Heart left ventricle (tissue), 13 donors: ENCODE measurements around the gene HMGCR.
"Not testable (repeated sequence)": the region's sequence is repeated elsewhere in the genome, so short reads cannot be mapped to it uniquely, and the experiment has no call there.

Source experiments
- CTCF ChIP-seq, 12 donors: fragments of 200-600 bp; sonication (generic) in 4 of 12; IDR thresholded peaks; one replicate each; pipeline versions ENCODE4 v1.5.0 to v1.8.0; 2018 to 2022; ENCODE audit warnings: antibody characterized with exemption in 12 of 12, mild to moderate bottlenecking in 5 of 12
- POLR2A ChIP-seq, 2 donors: fragments of 450-650 bp; IDR thresholded peaks; one replicate each; pipeline ENCODE4 v1.6.1; 2017; ENCODE audit warnings: antibody characterized with exemption in 2 of 2, mild to moderate bottlenecking in 2 of 2, moderate library complexity in 2 of 2
- donor health status: ischemic (EF 13 %, LVEDD 7.1; RV severe dilation, severe dysfunction).
- donor health status: DM: no; HTN: yes; CAD: no.
- donor health status: DM: no; HTN: no; CAD: no.
- donor health status: ischemic (EF 25% LVEDD 6.9; RV normal size, moderate dysfunction).
- donor health status: ischemic (EF 25% LVEDD 5.7; RV mildly dilated, moderate dysfunction).
- donor health status: ischemic (EF 35%, LVEDD 5.7; RV mildly dilated, moderate dysfunction).
- donor health status: nonischemic (EF 11% LVEDD 7.7; RV severe dilation, severe dysfunction).
- donor health status: DM: yes; HTN: yes; CAD: no.
- donor health status: PGD.
- donor health status: ischemic (EF 29% LVEDD 5.4; RV normal size, mild dysfunction).
- donor health status: nonischemic (EF 23%, LVEDD 6.1; RV moderate dilation, normal function).

GRCh38 chr5:75333759-75334158, 3.3 kb upstream of the HMGCR start:
- not testable (repeated sequence) for TF ChIP-seq CTCF, POLR2A (IDR thresholded peaks at IDR 0.05)
